ENCODE measurements around the gene CACNA1C.

GRCh38 chr12:2745655-2746054, 692.9 kb downstream of the CACNA1C start:
- TF ChIP-seq CTCF (IDR thresholded peaks at IDR 0.05), result no peak
- TF ChIP-seq POLR2A (IDR thresholded peaks at IDR 0.05), result no peak
